Activated B cell treated with CpG ODN at 0.5 μM for 24 hours (primary cell): ENCODE measurements around the gene APBB2. TPM values are rescaled to one million over a fixed set of nuclear protein-coding genes. Genes with fewer than 3 reads are reported as not detected.

ENCODE experiments used
- ATAC-seq: fragments of 200-7000 bp; cut with Tn5 transposase; one replicate; pipeline ENCODE4 v1.10.0; 2021; ENCODE audit warnings: low read depth, mild to moderate bottlenecking, moderate library complexity
- CTCF ChIA-PET: fragments of 350-600 bp; sonication (Branson Sonifier 250); formaldehyde crosslinking; loops from one replicate; lab custom pipeline; 2021; ENCODE audit warnings: antibody characterized with exemption; lab: Charles Lee
- POLR2A ChIA-PET: fragments of 350-600 bp; sonication (Branson Sonifier 250); formaldehyde crosslinking; loops from one replicate; lab custom pipeline; 2021; ENCODE audit warnings: antibody characterized with exemption; lab: Charles Lee
- DNase-seq: peaks from one replicate; pipeline ENCODE4 v3.0.0; 2022
- H3K27ac Mint-ChIP-seq: one replicate; pipeline ENCODE4 v1.8.0; 2020; ENCODE audit warnings: mixed read lengths
- H3K27me3 Mint-ChIP-seq: one replicate; pipeline ENCODE4 v1.8.0; 2021; ENCODE audit warnings: mixed read lengths
- H3K36me3 Mint-ChIP-seq: one replicate; pipeline ENCODE4 v1.8.0; 2021; ENCODE audit warnings: low read depth, mixed read lengths
- H3K4me1 Mint-ChIP-seq: one replicate; pipeline ENCODE4 v1.8.0; 2021; ENCODE audit warnings: mixed read lengths
- H3K4me3 Mint-ChIP-seq: one replicate; pipeline ENCODE4 v1.8.0; 2020; ENCODE audit warnings: mild to moderate bottlenecking, mixed read lengths
- H3K9me3 Mint-ChIP-seq: one replicate; pipeline ENCODE4 v1.8.0; 2020; ENCODE audit warnings: mixed read lengths
- intact Hi-C: fragments of 100-400 bp; cut with micrococcal nuclease; formaldehyde crosslinking; loops from one replicate; pipeline ENCODE4 v1.15.1; 2024
- total RNA-seq: library from RNA; stranded (reverse); gene quantifications from 2 replicates; pipeline ENCODE4 v1.2.3, GENCODE V29; 2022
- TF ChIP-seq, protein P1 (sequence below): fragments of 200-600 bp; IDR thresholded peaks from one replicate; pipeline ENCODE4 v1.8.0; 2022; ENCODE audit warnings: antibody characterized with exemption, mild to moderate bottlenecking

Gene APBB2
- total RNA-seq, 1 donor from 2014 or later, result 3.7 TPM

GRCh38 chr4:41098093-41099048 is 116.0 kb downstream of the APBB2 start:
- no peak for ATAC-seq
- H3K27me3 Mint-ChIP-seq, result no peaks in the 10 kb centered on the region
- H3K27ac Mint-ChIP-seq, result no peak overlapping the region
- no peaks in the 10 kb centered on the region for H3K9me3 Mint-ChIP-seq
- no peaks in the 10 kb centered on the region for H3K36me3 Mint-ChIP-seq
- TF ChIP-seq, protein P1, sequence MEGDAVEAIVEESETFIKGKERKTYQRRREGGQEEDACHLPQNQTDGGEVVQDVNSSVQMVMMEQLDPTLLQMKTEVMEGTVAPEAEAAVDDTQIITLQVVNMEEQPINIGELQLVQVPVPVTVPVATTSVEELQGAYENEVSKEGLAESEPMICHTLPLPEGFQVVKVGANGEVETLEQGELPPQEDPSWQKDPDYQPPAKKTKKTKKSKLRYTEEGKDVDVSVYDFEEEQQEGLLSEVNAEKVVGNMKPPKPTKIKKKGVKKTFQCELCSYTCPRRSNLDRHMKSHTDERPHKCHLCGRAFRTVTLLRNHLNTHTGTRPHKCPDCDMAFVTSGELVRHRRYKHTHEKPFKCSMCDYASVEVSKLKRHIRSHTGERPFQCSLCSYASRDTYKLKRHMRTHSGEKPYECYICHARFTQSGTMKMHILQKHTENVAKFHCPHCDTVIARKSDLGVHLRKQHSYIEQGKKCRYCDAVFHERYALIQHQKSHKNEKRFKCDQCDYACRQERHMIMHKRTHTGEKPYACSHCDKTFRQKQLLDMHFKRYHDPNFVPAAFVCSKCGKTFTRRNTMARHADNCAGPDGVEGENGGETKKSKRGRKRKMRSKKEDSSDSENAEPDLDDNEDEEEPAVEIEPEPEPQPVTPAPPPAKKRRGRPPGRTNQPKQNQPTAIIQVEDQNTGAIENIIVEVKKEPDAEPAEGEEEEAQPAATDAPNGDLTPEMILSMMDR, result no peak
- intact Hi-C loops, result no loop called here
- POLR2A ChIA-PET, result no interaction called here
- no peak for DNase-seq
- CTCF ChIA-PET, result no interaction called here
- H3K4me1 Mint-ChIP-seq, result no peaks in the 10 kb centered on the region
- no peak overlapping the region for H3K4me3 Mint-ChIP-seq

- intact Hi-C loops, result no loop called here
- ATAC-seq (no peak), DNase-seq (no peak)
- Mint-ChIP-seq H3K4me3 (no peak overlapping the region), H3K27ac (no peak overlapping the region), H3K36me3 (no peaks in the 10 kb centered on the region), H3K4me1 (no peaks in the 10 kb centered on the region), H3K9me3 (no peaks in the 10 kb centered on the region), H3K27me3 (no peaks in the 10 kb centered on the region)
- TF ChIP-seq, protein P1, result no peak
- CTCF ChIA-PET, result no interaction called here
- POLR2A ChIA-PET, result no interaction called here
These were observed 118.4 kb downstream of the APBB2 start for GRCh38 chr4:41095973-41096372.

DNA sequence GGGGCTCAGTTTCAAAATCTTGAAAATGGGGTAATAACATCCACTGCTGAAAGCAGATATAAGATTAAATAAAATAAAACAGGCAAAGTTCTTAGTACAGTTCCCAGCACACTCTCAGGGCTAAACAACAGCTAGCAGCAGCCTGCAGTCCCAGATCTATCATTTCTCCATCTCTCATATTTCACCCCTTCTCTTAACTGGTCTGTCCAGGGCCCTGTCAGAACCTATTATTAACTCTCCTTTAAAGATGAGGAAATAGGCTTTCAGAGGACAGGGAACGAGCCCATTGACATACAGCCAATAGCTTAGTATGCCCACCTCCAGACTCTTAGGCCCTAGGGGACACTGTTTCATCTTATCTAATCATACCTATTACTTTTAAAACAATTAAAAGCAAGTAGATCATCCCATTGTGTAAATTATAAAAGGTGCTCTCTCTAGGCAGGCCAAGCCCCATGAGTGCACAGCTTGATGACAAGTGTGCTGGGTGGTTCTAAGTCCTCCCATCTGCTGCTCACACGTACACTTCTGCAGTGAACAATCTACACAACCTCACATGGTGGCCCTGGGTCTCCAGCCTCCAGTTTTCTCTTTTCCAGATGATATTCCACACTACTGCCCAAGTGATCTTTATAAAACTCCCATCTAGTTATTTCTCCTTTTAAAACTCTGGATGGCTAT is 119.0 kb downstream of the APBB2 start:
- no peaks in the 10 kb centered on the region for H3K36me3 Mint-ChIP-seq

DNA sequence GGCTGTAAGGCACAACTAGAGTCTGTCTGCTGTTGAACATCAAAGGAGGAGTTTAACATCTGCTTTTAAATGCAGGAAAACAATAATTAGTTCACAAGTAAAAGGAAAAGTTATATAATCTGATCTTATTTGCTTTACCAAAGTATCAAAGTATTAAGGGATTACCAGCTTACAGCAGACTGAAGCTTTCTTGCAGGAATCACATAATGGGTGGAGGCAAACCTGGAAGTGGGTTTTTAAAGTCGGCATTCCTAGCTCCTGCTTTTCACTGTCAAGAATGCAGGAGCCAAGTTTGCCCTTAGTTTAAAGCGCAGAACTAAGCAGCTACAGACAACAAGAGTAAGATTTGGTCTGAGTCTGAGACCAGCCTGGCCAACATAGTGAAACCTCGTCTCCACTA is 122.2 kb downstream of the APBB2 start:
- Mint-ChIP-seq H3K36me3 (no peaks in the 10 kb centered on the region), H3K27me3 (no peaks in the 10 kb centered on the region), H3K4me1 (no peaks in the 10 kb centered on the region), H3K27ac (no peak overlapping the region), H3K4me3 (no peak overlapping the region), H3K9me3 (no peaks in the 10 kb centered on the region)
- intact Hi-C loops, result no loop called here
- DNase-seq (no peak), ATAC-seq (no peak)
- TF ChIP-seq, protein P1, result no peak
- ChIA-PET CTCF (no interaction called here), POLR2A (no interaction called here)

More for the DNA sequence above, 119.0 kb downstream of the APBB2 start:
- Mint-ChIP-seq H3K4me3 (no peak overlapping the region), H3K4me1 (no peaks in the 10 kb centered on the region), H3K27ac (no peak overlapping the region), H3K9me3 (no peaks in the 10 kb centered on the region), H3K27me3 (no peaks in the 10 kb centered on the region)
- DNase-seq, result no peak
- intact Hi-C loops, result no loop called here
- ChIA-PET POLR2A (no interaction called here), CTCF (no interaction called here)
- TF ChIP-seq, protein P1, result no peak
- ATAC-seq, result no peak

GRCh38 chr4:41081847-41082246 is 132.5 kb downstream of the APBB2 start:
- ChIA-PET POLR2A (no interaction called here), CTCF (no interaction called here)
- TF ChIP-seq, protein P1, result no peak
- H3K4me1 Mint-ChIP-seq, result no peaks in the 10 kb centered on the region
- ATAC-seq (no peak), DNase-seq (no peak)
- no peak overlapping the region for H3K4me3 Mint-ChIP-seq
- H3K36me3 Mint-ChIP-seq, result no peaks in the 10 kb centered on the region
- peaks cover 2% of the 10 kb centered on the region for H3K27me3 Mint-ChIP-seq
- intact Hi-C loops, result no loop called here
- H3K9me3 Mint-ChIP-seq, result peaks cover 10% of the 10 kb centered on the region
- H3K27ac Mint-ChIP-seq, result no peak overlapping the region
